Endometrium (tissue), 2 donors: ENCODE data around the gene MYLK.

Experiments used
- FAIRE-seq: peaks from 2 replicates; lab custom pipeline; 2012; peaks lifted over from hg19 to GRCh38; lab: Jason Lieb, UNC
- donor health status: control.
- donor health status: control.

Gene MYLK

DNA sequence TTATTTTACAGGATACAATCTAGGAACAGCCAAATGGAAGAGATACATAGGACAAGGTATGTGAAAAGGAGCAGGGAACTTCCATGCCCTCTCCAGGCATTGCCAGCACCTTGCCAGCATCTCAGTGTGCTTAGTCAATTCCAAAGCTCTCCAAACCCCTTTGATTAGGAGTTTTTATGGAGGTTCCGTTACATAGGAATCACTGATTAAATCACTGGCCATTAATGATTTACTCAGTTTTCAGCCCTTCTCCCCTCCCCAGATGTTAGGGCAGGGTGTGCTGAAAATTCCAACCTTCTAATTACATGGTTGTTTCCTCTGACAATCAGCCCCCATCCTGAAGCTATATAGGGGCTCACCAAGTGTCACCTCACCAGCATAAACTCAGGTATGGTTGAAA lies 11.5 kb downstream of the MYLK start:
- no peak for FAIRE-seq

DNA sequence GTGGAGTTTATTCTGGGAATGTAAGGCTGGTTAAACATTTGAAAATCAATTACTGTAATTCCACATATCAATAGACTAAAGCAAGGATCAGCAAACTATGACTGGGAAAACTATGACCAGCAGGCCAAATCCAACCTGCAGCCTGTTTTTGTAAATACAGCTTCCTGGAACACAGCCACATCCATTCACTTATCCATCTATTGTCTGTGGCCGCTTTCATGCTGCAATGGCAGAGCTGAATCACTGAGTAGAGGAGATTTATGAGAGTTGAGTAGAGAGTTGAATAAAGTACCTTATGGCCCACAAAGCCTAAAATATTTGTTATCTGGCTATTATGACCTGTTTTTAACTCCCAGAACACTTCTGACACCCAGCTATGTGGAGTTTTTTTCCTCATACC lies 12.2 kb downstream of the MYLK start:
- no peak for FAIRE-seq

DNA sequence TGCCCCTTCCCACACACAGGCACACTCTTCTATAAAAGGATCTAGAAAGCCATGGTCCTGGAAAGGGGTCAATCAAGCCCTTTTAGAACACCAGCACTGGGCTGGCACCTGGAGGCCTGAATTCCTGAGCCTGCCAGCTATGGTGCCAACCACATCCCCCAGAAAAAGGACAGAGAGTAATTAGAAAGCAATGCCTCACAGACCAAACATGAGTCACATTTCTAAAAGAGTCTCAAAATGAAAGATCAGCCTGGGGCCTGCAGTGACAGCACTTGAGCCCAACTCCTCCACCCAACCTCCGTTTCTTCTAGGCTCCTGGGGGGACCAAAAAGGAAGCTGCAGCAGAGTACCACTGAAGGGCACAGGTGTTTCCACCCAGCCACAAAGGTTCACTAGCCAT lies 14.1 kb downstream of the MYLK start:
- FAIRE-seq = no peak

DNA sequence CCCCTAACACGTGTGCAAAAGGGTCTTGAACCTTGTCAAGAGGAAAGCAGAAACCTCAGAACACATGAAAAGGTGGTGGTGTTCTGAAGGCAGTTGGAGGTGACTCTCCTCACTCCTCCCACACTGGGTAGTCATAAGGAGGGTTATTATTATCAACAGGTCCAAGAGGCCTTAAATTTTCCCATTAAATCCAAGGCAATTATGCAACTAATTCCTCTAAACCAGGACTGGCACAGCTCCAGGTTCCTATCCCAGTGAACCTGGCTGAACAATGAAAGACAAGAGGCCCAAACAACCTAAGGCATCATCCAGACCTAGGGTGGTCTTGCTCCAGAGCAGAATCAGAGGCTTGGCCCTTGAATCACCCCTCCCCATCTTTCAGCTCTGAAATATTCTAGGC lies 15.0 kb downstream of the MYLK start:
- FAIRE-seq = no peak

DNA sequence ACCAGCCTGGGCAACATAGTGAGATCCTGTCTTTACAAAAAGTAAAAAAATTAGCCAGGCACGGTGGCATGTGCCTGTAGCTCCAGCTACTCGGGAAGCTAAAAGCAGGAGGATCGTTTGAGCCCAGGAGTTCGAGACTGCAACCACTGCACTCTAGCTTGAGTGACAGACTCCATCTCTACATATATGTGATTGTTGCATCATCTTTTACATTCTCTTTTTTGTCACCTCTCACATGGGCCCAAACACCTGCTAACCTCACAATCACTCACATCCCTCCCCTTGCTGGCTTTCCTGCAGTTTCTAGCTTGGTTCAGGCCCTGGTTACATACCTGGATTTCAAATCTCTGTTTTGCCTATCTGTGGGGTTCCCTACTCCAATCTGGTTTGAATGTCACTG lies 19.4 kb downstream of the MYLK start:
- FAIRE-seq = no peak

DNA sequence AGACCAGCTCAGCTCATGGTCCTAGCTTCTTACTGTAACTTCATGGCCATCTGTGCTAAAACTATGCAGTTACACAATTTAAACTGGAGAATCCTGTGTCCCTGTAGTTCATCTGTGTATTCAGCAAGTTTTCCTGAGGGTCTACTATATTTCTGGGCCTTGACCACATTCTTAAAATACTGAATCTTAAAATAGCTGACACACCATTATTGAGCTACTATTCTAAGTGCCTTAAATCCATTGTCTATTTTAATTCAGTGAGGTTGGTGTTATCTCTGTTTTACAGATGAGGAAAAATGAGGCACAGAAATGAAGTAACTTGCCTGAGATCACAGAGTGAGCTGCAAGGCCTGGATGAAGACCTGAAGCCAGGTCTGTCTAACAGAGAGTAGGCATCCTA lies 22.0 kb downstream of the MYLK start:
- no peak for FAIRE-seq

DNA sequence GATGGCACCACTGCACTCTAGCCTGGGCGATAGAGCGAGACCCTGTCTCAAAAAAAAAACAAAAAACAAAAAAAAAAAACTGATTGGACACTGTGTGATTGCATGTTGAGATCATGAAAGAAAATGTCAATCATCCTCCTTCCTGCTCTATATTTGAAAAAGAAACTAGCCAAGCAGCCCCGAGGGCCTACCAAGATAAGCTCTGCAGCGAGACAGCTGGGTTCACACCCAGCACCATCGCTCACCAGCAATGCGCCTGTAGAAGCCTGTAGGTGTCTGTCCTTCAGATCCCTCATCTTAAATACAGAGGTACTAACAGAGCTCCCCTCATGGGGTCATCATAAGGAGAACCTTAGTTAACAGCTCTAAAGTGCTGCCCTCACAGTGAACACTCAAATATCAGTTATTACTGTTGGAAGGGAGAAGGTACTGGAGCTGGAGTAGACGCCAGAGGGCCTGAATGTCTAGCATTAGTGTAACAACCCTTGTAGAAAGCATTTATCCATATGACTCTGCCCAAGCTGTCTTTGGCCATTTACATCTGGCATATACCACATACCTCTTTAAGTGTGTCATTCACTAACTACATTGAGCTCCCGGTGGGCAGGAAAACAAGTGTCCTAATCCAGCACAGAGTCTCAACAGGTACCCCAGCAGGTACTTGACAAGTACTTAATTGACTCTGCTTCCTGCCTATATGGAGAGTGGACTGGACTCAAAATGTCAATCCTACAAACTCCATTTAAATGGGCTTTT lies 22.9 kb downstream of the MYLK start:
- no peak for FAIRE-seq

DNA sequence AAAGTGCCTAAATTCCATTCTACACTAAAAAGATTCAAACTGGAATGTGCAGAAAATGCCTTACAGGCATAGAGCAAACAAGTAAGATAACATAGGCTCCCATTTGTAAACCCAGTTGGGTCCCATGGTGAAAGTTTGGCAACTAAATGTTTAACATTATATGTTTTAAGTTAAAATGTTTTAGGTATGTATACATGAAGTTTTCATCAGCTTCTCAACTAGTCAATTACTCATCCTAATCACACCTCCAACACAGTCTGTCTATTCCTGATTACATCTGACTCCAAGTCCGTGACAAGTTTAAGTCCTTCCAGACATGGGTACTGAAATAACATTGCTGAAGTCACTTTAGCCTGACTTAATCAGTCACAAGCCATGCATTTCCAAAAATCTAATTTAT lies 25.0 kb downstream of the MYLK start:
- FAIRE-seq = no peak

DNA sequence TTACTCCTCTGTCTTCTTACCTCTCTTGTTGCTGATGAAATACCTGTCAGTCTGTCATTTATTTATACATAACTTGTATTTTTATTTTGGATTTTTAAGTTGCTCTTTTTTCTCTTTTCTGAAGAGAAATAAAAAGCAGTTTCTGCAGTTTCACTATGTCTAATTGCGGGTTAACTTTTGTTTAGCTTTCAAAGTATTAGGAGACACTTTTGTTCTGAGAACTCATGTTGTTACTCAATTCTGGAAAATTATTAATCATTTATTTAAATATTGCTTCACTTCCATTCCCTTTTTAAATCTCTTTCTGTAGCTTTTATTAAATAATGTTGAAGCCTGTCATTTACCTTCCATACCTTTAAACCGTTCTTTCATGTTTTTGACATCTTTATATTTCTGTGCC lies 29.2 kb downstream of the MYLK start:
- FAIRE-seq = no peak

DNA sequence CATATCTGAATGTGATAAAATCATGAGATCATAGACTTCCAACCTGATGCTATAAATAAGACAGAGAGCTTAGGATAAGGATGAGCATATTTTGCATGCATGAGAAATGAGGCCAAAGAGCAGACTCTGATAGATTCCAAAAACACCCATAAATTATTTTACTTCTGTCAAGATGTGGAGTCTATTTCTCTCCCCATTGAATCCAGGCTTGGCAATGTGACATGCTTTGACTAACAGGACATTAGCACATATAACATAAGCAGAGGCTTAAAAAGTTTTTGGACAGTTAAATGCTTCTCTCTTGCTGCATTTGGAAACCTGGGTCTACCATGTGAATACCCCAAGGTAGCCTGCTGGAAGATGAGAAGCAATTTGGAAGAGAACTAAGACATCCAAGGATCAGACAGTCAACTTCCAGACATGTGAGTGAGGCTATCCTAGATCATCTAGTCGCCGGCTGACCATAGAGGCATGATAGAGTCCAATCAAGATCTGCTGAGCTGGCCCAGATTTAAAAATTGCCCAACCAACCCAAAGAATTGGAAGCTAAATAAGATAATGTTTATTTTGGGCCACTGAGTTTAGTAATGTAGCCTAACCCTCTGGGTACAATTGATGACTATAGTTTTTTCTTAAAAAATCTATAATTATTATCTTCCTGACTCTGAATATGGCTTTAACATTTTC lies 30.3 kb downstream of the MYLK start:
- FAIRE-seq = no peak

DNA sequence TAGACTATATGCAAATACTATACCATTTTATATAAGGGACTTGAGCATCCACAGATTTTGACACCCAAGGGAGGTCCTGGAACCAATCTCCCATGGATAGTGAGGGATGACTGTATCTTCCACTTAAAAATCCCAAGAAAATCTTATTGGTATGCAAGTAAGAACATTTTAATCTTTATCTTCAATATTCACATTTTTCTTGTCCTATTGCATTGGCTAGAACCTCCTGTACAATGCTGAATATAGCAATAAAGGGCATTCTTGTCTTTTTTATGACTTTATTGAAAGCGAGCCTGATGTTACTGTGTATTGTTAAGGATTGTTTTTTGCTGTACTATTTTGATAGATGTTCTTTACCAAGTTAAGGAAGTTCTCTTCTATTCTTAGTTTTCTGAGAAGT lies 36.9 kb downstream of the MYLK start:
- no peak for FAIRE-seq

DNA sequence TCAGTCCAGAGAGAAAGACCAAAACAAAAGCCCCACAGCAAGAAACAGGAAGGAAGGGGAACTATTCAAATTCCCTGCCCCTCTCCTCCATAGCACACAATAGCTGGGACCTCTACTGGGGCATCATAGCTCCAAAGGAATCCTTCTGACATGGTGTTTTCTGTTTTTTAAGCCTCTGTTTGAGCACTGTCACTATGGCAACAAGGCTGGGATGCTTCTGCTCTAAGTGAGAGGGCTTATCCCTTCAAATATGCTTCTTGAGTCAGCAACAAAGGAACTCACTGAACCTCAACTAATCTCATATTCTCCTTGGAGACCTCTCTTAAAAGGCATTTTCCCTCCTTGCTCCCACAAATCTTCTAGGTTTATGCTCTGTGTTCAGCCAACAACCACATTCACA lies 40.5 kb downstream of the MYLK start:
- FAIRE-seq = no peak

DNA sequence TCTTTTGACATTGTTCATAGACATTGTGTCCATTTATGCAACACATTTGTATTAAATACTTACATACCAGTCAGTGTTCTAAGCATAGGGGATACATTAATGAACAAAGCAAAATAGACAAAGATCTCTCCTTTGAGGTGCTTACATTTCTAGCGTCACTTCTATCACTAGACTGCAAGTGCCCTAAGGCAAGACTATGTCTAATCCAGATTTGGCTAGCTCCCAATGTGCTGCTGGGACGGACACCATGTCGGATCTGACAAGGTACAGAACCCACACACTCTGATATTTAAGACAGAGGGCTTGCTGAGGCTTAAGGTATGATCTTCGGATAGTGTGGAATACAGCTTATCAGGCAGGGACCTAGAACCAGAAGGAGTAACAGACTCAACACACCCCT lies 41.4 kb downstream of the MYLK start:
- FAIRE-seq = no peak

DNA sequence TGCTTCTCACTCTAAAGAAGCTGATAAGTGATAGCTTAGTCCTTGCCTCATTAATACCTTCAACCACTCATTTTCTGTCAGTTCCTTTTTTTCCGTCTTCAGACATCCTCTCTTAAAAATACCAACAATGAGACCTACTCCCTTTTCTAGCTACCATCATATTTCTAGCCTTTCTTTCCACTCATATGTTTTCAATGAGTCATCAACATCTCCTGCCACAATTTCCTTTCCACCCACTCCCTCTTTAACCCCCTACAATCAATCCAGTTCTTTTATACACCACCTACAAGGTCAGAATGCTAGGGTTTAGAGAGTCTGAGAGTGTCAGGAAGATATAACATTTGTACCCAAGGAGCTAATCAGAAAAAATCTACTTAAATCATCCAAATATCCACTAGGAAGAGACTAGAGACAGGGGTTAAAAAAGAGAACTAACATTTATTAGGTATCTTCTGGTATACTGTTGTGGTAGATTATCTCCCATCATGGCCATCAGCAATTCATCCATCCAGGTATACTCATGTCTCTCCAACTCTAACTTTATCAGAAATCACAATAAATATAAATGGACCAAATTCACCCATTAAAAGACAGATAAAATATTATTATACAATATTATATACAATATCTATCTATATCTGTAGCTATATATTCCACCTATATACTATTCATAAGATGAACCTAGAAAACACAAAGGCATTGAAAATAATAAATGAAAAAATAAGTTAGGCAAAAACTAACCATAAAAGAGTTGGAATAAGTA lies 42.5 kb downstream of the MYLK start:
- no peak for FAIRE-seq

DNA sequence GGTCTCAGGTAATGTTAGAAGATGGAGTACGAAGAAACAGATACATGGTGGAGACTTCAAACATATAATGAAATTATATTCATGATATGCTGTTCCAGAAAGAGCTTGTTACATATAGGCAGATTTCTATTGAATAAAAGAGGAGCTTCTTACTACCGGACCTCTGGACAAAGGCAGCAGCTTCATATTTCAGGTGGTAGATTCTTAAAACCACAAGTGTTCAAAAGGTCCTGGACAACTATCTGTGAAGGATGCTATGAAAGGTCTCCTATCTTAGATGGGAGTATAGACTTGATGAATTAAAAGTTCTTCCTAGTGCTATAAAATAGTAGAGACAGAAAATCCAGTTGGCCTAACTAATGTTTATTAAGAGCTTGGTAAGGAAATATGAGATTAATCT lies 43.2 kb downstream of the MYLK start:
- FAIRE-seq = no peak

DNA sequence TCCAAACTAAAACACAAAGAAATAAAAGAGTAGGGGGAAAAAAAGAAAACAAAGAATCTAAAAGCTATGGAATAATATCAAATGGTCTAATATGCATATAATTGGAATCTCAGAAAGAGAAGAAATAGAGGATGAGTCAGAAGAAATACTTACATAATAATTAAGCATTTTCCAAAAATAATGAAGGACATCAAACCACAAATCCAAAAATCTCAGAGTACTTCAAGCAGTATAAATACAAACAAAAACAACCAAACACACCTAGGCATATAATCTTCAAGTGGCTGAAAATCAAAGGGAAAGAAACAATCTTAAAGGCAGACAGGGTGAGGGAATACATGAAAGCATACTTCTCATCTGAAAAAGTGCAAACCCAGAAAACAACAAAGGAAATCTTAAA lies 46.3 kb downstream of the MYLK start:
- no peak for FAIRE-seq

DNA sequence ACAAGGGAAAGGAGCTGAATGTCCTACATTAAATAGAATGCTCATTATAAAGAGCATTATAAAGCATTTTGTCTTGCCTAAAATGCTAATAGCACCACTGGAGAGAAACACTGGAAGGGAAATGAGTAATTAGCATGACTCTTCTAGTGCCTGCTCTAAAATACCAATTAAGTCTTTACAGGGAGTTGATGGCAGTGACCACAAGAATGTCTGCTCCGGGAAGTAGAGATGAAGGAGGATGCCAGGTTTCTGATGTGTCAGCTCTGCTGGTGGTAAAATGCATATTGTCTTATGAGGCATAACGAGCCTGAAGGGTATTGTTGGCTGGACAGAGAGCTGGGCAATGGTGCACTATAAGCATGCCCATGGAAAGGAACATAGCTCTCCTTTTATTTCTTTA lies 49.5 kb downstream of the MYLK start:
- FAIRE-seq = no peak

DNA sequence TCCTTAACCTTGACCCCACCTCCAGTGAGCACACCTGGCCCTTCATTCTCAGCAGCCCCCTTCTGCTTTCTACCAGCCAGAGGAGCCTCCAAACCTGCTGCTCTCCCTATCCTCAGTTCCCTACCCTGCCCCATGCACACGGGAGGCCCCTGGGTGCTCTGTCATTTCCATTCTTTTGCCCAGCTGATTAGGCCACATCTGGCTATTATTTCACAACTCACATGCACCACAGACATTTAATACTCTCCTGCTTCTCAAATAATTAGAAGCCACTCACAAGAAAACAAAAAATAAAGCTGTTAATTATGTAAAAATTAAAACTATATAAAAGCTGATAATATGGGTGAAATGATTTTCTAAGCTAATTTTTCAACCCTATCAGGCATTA lies 50.7 kb downstream of the MYLK start:
- no peak for FAIRE-seq

DNA sequence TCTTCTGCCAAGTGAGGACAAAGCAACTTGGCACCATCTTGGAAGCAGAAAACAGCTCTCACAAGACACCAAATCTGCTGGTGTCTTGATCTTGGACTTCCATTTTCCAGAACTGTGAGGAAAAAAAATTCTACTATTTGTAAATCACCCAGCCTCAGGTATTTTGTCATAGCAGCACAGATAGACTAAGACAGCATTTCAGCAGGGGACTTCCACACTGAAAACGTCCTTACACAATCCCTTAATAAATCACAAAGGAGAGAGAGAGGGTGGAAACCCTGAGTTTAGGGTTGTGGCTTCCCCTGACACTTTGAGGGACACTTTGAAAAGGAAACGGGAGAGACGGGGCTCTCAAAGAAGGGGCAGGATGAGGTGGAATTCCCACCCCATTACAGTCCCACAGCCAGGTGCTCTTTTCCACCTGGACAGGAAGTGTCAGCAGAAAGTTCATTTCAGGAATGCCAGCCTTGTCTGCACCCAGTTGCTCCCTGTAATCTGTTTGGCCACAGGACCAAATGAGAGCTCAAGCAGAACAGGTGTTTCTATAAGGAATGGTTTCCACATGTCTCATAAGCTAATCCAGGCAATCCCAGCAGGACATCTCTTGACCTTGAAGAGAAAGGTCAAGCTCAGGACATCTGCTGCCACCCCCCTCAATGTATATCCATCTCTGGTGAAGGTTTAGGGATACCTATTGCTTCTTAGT lies 51.3 kb downstream of the MYLK start:
- no peak for FAIRE-seq

DNA sequence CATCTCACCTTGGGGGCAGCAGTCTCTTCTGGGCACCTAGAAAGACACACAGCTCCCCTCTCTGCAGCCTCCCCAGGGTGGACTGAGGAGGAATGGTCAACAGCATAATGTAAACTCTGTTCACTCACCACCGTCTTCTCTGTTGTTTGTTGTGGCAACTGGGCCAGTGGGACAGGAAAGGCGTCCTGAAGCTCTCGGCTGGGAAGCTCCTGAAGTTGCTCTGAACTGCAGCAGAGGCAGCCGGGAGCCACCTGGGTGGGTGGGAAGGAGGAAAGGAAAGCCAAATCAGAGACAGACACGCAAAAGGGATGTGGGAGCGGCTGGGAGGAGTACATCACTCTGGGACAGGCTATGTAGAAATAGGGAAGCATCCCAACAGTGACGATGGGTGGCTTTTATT lies 52.7 kb downstream of the MYLK start:
- no peak for FAIRE-seq

DNA sequence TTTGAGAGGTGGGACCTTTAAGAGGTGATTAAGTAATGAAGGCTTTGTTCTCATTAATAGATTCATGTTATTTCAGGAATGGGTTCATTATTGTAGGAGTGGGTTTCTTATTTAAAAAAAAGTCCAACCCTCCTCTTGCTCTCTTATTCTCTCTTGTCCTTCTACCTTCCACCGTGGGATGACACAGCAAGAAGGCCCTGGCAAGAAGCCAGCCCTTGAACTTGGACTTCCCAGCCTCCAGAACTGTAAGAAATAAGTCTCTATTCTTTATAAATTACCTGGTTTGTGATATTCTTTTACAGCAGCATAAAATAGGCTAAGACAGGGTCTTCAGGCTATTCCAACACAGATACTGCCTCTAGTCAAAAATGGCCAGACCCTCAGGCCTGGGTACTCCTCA lies 62.2 kb downstream of the MYLK start:
- FAIRE-seq = no peak

DNA sequence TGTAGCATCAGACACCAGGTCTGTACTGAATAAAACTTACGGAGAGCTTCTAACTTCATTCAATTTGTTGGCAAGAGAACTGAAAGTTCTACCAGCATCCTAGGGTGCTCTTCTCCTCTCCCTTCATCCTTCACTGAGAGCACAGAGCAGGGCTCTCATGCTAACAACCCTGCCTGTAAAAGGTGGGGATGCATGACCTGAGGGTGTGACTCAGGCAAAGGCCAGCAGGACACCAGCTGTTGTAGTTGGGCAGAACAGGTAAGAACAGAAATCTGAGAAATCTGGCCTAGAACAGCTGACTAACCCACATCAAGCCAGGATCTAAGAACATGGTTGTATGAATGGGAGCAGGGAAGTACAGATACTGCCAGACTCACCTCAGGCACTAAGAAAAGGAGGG lies 64.2 kb downstream of the MYLK start:
- FAIRE-seq = no peak

DNA sequence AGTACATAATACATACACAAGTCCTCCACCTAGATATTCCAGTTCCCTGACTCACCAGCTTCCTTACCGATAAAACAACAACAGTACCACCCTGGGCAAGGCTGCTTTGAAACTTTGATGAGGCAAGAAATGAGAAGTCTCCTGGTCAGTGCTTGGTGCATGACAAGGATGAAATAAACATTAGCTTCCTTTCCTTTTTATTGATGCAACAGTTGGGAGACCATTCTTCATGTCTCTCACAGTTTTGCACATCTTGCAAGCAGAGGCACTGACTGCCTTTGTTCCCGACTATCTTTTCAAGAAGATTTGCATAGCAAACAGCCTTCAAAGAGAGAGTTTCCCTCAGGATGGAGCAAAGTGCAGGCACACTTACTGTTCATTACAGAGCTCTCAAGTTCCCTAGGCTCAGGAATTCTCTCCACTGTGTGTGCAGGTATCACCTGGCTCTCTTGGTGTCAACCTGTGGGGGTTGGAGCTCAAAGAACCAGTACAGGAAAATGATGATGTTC lies 65.2 kb downstream of the MYLK start:
- no peak for FAIRE-seq
